Transverse colon (tissue), 4 donors: ENCODE data around the gene CDK5. TPM values are rescaled to one million over a fixed set of nuclear protein-coding genes. Genes with fewer than 3 reads are reported as not detected.

ENCODE experiments used
- DNase-seq: peaks from one replicate; pipeline ENCODE4 v3.0.0-alpha.2; 2019
- H3K27ac ChIP-seq, 4 donors: fragments of 200-600 bp; sonication (generic); 2 replicates each; pipeline ENCODE4 v1.5.1; 2016 to 2018; ENCODE audit warnings: inconsistent platforms in 4 of 4
- H3K27me3 ChIP-seq: fragments of 200-600 bp; sonication (generic); 2 replicates; pipeline ENCODE4 v1.5.1; 2017; ENCODE audit warnings: inconsistent platforms
- H3K36me3 ChIP-seq, 4 donors: fragments of 200-600 bp; sonication (generic); 2 replicates each; pipeline ENCODE4 v1.5.1; 2017 to 2019; ENCODE audit warnings: inconsistent platforms in 4 of 4
- H3K4me1 ChIP-seq, 4 donors: fragments of 200-600 bp; sonication (generic); 2 replicates each; pipeline ENCODE4 v1.5.1; 2017 to 2020; ENCODE audit warnings: inconsistent platforms in 4 of 4
- H3K4me3 ChIP-seq, 4 donors: fragments of 200-600 bp; sonication (generic); 1 replicate in 1 of 4; 2 replicates in 3 of 4; pipeline versions ENCODE4 v1.5.1 to v1.6.1; 2017 to 2019; ENCODE audit warnings: inconsistent platforms in 4 of 4
- H3K9me3 ChIP-seq, 2 donors: fragments of 200-600 bp; sonication (generic); 2 replicates each; pipeline ENCODE4 v1.5.1; 2017 to 2019; ENCODE audit warnings: inconsistent platforms in 2 of 2
- EP300 ChIP-seq: sonication (generic); formaldehyde crosslinking; IDR thresholded peaks from one replicate; pipeline ENCODE4 v1.6.1; 2017; ENCODE audit warnings: antibody characterized with exemption, low read depth
- POLR2A ChIP-seq: fragments of 450-650 bp; IDR thresholded peaks from one replicate; pipeline ENCODE4 v1.6.1; 2016; ENCODE audit warnings: antibody characterized with exemption, mild to moderate bottlenecking, moderate library complexity
- POLR2AphosphoS5 ChIP-seq, 3 donors: sonication (generic); formaldehyde crosslinking; IDR thresholded peaks; one replicate each; pipeline ENCODE4 v1.6.1; 2016; ENCODE audit warnings: antibody characterized with exemption in 3 of 3
- WGBS, 2 donors: methylation state at CpG; one replicate each; pipeline ENCODE4 v1.1.5; 2018; ENCODE audit warnings: low coverage in 1 of 2; 5-methylcytosine and 5-hydroxymethylcytosine counted together
- in situ Hi-C, 4 donors: fragments of 200-750 bp; cut with MboI; loops; one replicate each; pipeline versions ENCODE4 v1.15.0 to v1.15.1; 2017; ENCODE audit warnings: low sequenced_read_pairs in 3 of 4, low pct_ligation_motif_present in 1 of 4, low pct_unique_long_range_greater_than_20kb in 1 of 4
- intact Hi-C: fragments of 100-400 bp; cut with DNase I; formaldehyde crosslinking; loops from one replicate; pipeline ENCODE4 v1.15.1; 2023; ENCODE audit warnings: low total_unique reads
- total RNA-seq, 4 donors: library from RNA; depleted of rRNA; stranded (reverse); fragments of >200 nt; gene quantifications; one replicate each; pipeline ENCODE4 v1.1.0, GENCODE V29; 2016
- TF ChIP-seq, protein P1 (sequence below), 5 experiments: fragments of 200-600 bp in 3 of 5; fragments of 450-650 bp in 2 of 5; sonication (generic) in 3 of 5; IDR thresholded peaks; 1 replicate in 2 of 5; 2 replicates in 3 of 5; pipeline ENCODE4 v1.5.1; 2016 to 2017; ENCODE audit warnings: antibody characterized with exemption in 5 of 5, inconsistent platforms in 3 of 5, mild to moderate bottlenecking in 2 of 5, moderate library complexity in 1 of 5

Gene CDK5
- total RNA-seq, 4 donors from 2014 or later = 1.1 to 33.8 (median 10.7) TPM

DNA sequence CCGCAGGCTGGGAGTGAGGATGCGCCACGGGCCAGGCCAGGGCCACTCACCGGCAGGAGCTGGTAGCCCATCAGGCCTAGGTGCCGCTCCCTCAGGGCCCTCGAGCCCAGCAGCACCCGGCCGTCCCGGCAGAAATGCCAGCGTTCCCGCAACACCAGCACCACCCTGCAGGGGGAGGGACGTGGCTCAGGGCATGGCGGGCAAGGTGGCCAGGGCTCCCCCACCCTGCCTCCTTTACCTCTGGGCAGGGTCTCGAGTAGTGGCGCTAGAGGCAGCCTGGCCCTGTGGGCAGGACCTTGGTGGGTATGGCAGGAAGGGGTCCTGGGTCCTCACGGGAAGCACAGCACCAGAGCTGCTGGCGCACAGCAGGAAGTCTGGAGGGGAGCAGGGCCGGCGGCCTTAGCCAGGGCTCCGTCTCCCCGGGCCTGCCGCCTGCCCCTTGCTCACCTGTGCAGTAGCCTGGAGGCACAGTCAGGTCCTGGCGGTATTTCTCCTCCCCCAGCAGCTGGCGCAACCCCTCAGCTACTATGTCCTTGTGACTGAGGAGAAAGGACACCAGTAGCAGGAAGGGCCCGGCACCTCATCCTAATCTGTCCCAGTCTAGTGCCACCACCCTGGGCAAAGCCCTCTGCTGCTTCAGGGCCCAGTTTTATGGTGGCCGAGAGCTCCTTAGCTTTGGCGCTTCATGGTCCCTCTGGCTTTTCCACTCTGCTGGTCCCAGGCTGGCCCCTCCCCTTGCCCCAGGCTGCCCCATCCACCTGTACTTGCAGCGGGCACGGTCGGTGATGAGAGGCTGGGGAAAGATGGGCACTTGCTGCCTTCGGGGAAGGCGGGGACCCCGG is 19.4 kb upstream of the CDK5 start:
- WGBS, 2 donors = 74% methylated on average over 32 of the region's 33 CpGs; no CpG with 5 or more reads in 1 of the 2 donors
- peaks cover 0 to 29% (median 13%) of the 10 kb centered on the region in 4 donors for H3K36me3 ChIP-seq
- DNase-seq = no peak
- in situ Hi-C loops = no loop called here
- H3K27ac ChIP-seq = no peak overlapping the region
- H3K4me3 ChIP-seq = no peak overlapping the region
- TF ChIP-seq EP300 (no peak), POLR2A (no peak)
- TF ChIP-seq, protein P1, sequence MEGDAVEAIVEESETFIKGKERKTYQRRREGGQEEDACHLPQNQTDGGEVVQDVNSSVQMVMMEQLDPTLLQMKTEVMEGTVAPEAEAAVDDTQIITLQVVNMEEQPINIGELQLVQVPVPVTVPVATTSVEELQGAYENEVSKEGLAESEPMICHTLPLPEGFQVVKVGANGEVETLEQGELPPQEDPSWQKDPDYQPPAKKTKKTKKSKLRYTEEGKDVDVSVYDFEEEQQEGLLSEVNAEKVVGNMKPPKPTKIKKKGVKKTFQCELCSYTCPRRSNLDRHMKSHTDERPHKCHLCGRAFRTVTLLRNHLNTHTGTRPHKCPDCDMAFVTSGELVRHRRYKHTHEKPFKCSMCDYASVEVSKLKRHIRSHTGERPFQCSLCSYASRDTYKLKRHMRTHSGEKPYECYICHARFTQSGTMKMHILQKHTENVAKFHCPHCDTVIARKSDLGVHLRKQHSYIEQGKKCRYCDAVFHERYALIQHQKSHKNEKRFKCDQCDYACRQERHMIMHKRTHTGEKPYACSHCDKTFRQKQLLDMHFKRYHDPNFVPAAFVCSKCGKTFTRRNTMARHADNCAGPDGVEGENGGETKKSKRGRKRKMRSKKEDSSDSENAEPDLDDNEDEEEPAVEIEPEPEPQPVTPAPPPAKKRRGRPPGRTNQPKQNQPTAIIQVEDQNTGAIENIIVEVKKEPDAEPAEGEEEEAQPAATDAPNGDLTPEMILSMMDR (IDR thresholded peaks at IDR 0.05) = peak in 1 of 5 experiments; percentile 14
- peaks cover 20 to 40% (median 29%) of the 10 kb centered on the region in 4 donors for H3K4me1 ChIP-seq
- no peaks in the 10 kb centered on the region for H3K27me3 ChIP-seq
- H3K9me3 ChIP-seq = no peaks in the 10 kb centered on the region
- intact Hi-C loops = no loop called here

DNA sequence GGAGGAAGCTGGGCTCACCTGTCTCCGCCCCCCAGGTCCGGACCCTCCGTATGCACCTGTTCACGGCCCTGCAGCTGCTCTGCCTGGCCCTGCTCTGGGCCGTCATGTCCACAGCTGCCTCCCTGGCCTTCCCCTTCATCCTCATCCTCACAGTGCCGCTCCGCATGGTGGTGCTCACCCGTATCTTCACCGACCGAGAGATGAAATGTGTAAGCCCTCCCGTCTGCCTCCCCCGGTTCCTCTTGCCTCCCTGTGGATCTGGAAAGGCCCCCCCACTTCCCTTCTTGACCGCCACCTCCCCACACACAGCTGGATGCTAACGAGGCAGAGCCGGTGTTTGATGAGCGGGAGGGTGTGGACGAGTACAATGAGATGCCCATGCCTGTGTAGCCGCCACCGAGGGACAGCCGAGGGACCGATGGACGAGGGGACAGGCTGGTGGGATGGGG is 18.3 kb upstream of the CDK5 start:
- Histone ChIP-seq H3K4me1 (peaks cover 9 to 29% (median 18%) of the 10 kb centered on the region in 4 donors), H3K27ac (no peak overlapping the region), H3K4me3 (no peak overlapping the region), H3K27me3 (no peaks in the 10 kb centered on the region), H3K36me3 (peaks cover 0 to 33% (median 15%) of the 10 kb centered on the region in 4 donors), H3K9me3 (no peaks in the 10 kb centered on the region)
- DNase-seq = no peak
- WGBS, 2 donors = 83% methylated on average over 22 of the region's 22 CpGs; no CpG with 5 or more reads in 1 of the 2 donors
- in situ Hi-C loops (no loop called here), intact Hi-C loops (no loop called here)
- TF ChIP-seq EP300 = no peak
- no peak for TF ChIP-seq POLR2AphosphoS5 (IDR thresholded peaks at IDR 0.05)
- TF ChIP-seq, protein P1 (IDR thresholded peaks at IDR 0.05) = no peak
- TF ChIP-seq POLR2A = no peak

DNA sequence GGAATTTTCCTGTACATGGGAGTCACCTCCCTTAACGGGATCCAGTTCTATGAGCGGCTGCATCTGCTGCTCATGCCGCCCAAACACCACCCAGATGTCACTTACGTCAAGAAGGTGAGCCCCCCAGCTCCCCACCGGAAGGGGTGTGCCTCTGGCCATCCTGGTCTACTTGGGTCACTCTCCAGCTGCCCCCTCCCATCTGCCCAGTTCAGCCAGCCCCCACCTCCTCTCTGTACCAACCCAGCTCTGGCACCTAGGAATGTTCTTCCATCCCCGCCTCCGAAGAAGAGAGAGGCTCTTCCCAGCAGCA is 17.9 kb upstream of the CDK5 start:
- Histone ChIP-seq H3K27ac (no peak overlapping the region), H3K27me3 (no peaks in the 10 kb centered on the region), H3K9me3 (no peaks in the 10 kb centered on the region), H3K36me3 (peaks cover 0 to 37% (median 17%) of the 10 kb centered on the region in 4 donors), H3K4me1 (peaks cover 9 to 27% (median 15%) of the 10 kb centered on the region in 4 donors), H3K4me3 (no peak overlapping the region)
- intact Hi-C loops = no loop called here
- DNase-seq = no peak
- 82% methylated on average over 7 of the region's 7 CpGs; no CpG with 5 or more reads in 1 of the 2 donors for WGBS, 2 donors
- TF ChIP-seq POLR2AphosphoS5 (IDR thresholded peaks at IDR 0.05) (no peak), POLR2A (no peak), EP300 (no peak)
- TF ChIP-seq, protein P1 (IDR thresholded peaks at IDR 0.05) = no peak
- in situ Hi-C loops = no loop called here

DNA sequence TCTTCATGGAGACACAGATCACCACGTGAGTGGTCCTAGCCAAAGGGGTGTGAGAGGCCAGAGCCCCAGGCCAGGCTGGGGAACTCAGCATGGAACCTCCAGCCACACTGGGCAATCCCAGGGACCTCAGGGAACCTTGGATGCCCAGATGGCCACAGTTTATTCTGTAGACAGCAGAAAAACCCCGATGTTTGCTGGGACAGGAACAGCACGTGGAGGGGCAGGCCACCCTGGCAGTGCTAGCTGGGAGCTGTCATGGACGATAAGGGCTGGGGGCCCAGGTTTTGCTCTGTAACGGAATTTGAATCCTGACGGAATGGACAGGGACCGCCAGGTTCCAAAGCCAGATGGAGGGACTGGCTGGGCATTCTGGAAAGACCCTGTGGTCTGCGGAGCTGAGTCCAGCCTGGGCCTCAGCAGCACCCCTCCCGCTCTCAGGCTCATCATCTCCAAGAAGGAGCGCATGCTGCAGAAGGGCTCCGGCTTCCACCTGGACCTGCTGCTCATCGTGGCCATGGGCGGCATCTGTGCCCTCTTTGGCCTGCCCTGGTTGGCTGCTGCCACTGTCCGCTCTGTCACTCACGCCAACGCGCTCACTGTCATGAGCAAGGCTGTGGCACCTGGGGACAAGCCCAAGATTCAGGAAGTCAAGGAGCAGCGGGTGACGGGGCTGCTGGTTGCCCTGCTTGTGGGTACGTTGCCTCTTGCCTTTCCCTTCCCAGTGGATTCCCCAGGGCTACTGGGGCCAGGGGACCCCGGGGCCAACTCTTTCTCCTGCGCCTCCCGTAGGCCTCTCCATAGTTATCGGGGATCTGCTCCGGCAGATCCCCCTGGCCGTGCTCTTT is 17.3 kb upstream of the CDK5 start:
- WGBS, 2 donors = 90% methylated on average over 25 of the region's 26 CpGs; no CpG with 5 or more reads in 1 of the 2 donors
- intact Hi-C loops (loop anchor here (5.0 kb wide), 1 partner anchor 1548 kb away; no protein-coding TSS in a partner anchor), in situ Hi-C loops (no loop called here)

More for the DNA sequence above, 17.3 kb upstream of the CDK5 start:
- H3K27me3 ChIP-seq = no peaks in the 10 kb centered on the region
- no peak overlapping the region for H3K27ac ChIP-seq
- DNase-seq = no peak
- TF ChIP-seq POLR2AphosphoS5 (IDR thresholded peaks at IDR 0.05) (no peak), EP300 (no peak), POLR2A (no peak)
- TF ChIP-seq, protein P1 (IDR thresholded peaks at IDR 0.05) = no peak
- no peaks in the 10 kb centered on the region for H3K9me3 ChIP-seq
- H3K36me3 ChIP-seq = peaks cover 0 to 42% (median 20%) of the 10 kb centered on the region in 4 donors
- peaks cover 8 to 27% (median 15%) of the 10 kb centered on the region in 4 donors for H3K4me1 ChIP-seq
- no peak overlapping the region for H3K4me3 ChIP-seq
